Mucosa of gallbladder (tissue), 1 donor: Measurements from ENCODE around the gene SMIM31. TPM values are rescaled to one million over a fixed set of nuclear protein-coding genes. Genes with fewer than 3 reads are reported as not detected.
A peak's percentile ranks its signal among the peaks of the same experiment; 100 is the strongest.

ENCODE experiments used
- DNase-seq: peaks from one replicate; pipeline ENCODE4 v3.0.0-alpha.2; 2020; ENCODE audit warnings: low spot score
- total RNA-seq: library from RNA; stranded (reverse); gene quantifications from one replicate; pipeline ENCODE4 v1.2.1, GENCODE V29; 2021
- donor health status: DM: no; HTN: no; CAD: no.

Gene SMIM31
- total RNA-seq, 1 donor from 2014 or later: 21.8 TPM

- DNase-seq: no peak
These were observed 30.0 kb downstream of the SMIM31 start for GRCh38 chr4:164783976-164784375.

GRCh38 chr4:164789047-164789446 lies 35.1 kb downstream of the SMIM31 start:
- DNase-seq: no peak

- DNase-seq: no peak
These were observed 36.3 kb downstream of the SMIM31 start for GRCh38 chr4:164790249-164790648.

- no peak for DNase-seq
These were observed 45.5 kb downstream of the SMIM31 start for GRCh38 chr4:164799410-164799809.

DNA sequence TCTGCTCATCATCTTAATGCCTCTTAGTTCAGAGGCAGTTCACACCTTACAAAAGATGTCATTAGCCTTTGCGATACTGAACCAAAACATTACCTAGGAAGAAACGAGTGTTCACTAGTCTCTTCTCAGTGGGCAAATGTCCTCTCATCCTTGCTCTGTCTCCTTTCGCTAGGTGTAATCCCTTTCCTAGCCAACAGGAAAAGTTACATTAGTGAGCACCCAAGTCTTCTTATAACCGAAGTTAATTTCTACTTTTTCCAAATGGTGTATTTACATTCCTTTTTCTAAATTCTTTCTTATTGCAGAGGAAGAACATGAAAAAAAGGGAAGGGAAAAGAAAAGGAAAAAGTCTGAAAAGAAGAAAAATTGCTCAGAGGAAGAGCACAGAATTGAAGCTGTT lies 46.9 kb downstream of the SMIM31 start:
- no peak for DNase-seq

- DNase-seq: peak; percentile 11
These were observed 48.5 kb downstream of the SMIM31 start for GRCh38 chr4:164802301-164802901.

DNA sequence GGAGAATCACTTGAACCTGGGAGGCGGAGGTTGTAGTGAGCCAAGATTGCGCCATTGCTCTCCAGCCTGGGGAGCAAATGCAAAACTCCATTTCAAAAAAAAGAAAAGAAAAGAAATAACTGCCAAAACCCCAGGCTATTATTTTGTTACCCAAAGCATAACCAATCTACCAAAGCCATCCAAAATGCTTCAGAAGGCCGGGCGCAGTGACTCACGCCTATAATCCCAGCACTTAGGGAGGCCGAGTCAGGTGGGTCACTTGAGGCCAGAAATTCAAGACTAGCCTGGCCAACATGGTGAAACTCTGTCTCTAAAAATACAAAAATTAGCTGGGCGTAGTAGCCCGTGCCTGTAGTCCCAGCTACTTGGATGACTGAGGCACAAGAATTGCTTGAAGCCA lies 49.8 kb downstream of the SMIM31 start:
- DNase-seq: no peak

DNA sequence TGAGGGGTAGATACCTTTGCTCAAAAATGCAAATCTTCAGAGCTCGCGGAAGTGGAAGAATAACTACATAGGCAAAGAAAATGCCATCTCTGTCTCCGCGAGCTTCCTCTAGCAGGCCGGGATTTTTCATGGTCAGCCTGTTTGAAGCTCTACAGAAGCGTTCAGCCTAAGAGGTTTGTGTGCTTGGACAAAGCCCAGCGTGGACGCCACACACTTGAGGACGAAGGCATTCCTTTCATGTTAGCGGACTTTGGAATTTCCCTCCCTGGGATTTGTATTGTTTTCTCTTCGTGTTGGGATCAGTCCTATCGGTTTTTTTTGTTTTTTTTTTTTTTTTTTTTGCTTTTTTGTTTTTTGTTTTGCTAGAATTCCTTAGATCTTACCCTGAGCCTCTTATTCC lies 53.7 kb downstream of the SMIM31 start:
- DNase-seq: peak; percentile 64

DNA sequence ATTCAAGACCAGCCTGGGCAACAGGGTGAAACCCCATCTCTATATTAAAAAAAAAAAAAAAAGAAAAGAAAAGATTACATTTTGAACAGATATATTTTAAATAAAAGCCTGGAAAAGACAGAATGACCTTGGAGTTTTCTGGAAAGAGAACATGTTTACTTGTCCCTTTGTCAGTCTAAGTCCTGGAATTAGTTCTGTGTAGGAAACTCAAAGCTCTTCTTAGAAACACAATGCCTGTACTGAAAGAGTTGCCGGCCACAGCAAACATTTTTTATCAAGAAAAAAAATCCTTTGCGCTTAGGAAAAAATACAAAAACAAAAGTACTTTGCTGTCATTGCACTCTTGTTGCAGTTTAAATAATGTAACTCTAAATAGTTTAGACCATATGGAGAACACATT lies 59.6 kb downstream of the SMIM31 start:
- DNase-seq: no peak

- DNase-seq: no peak
These were observed 61.8 kb downstream of the SMIM31 start for GRCh38 chr4:164815711-164816110.

DNA sequence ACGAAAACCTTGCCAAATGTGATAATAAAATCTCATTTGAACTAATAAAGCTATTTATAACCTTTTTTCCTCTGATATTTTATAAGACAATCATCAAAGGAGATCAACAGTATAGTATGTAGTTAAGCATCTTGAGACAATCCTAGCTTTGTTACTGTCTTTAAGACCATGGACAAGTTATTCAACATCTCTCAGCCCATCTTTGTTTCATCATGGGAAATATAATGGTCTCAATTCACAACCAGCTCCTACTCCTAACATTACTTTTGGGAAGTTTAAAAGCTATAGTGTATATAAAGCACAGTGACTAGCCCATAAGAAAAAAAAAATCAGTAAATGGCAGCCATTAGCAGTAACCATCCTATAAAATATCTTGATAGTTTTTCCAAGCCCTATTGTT lies 65.4 kb downstream of the SMIM31 start:
- DNase-seq: no peak

DNA sequence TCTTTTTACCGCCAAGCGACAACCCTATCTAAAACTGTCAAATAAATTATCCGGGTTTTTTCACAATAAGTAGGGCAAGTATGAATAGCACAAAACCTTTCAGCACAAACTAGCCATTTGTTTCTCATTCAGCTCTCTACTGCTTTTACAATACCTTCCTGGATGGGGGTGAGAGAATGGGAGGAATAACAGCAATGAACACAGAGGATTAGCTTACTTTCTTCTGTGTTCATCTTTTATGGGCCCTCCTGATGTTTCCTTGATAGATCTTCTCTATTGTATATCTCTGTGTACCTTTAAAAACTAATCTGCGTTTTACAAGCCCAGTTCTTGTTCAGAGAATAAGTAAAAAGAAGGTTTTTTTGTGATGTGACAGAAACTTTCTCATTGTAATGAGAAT lies 67.8 kb downstream of the SMIM31 start:
- no peak for DNase-seq

DNA sequence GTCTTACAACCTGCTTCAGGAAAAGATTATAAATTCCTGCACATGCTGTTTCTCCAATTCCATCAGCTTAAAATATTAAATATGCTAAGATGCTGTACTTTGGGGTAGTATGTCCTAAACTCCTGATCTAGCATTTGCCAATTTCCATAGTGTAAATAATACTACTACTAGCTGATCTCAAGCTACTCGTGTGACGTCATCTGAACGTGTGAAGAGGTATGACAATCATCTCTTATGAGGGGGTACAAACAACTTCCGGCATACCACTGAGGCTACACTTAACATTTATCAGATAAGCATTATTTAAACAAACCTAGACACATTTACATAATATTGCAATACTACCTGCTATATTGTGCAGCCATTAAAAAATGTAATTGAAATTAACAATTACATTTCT lies 70.7 kb downstream of the SMIM31 start:
- DNase-seq: no peak

GRCh38 chr4:164828955-164829354 lies 75.0 kb downstream of the SMIM31 start:
- DNase-seq: no peak

DNA sequence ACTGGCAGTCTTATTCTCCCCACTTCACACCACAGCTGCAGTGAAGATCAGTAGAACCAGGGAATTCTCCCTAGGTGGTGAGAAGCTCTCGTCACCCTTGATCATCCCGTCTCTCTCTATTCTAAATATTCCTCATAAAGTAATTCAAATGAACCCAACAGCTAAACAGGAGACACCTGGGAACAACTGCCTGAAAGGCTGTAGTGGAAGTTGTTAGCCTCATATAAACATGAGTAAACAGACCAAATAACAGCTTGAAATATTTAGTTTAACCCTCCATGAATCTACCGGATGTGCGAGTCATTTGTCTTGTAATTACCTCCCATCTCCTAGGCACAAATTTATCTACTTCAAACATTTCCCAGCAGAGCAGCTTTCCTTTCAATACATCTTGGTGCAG lies 92.6 kb downstream of the SMIM31 start:
- no peak for DNase-seq

GRCh38 chr4:164847016-164847415 lies 93.1 kb downstream of the SMIM31 start:
- DNase-seq: no peak

DNA sequence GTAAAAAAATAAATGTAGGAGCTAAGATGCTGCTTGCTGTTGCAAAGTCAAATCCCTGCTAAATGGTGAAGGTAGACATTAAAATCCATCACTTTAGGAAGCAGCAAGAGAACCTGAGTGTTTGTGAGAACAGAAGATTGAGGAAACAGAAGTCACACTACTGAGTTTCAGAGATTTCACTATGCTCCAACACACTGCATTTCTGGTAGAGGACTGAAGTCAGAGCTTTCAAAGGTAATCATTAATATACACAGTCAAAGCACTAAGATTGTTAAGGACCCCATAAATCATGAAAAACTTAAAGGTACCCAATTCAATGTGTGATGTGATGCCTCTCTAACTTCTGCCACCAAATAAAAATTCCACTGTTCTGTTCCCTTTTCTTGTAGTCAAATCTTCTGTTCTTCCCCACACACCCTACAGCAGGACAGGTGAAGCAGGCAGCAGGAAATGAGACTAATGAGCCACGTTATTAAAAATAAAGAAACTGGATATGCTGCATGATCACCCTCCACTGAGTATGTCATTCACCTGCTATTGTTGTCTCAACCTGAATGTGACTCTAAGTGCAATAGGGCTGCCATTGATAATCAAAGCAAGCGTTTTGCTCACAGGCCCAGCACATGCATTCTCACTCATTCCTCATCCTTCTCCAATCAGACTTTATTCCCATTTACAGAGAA lies 94.2 kb downstream of the SMIM31 start:
- DNase-seq: no peak

Other genes with a start within 250 kb of the SMIM31 start
- gene APELA, start 123.0 kb downstream of the SMIM31 start, total RNA-seq: 0.09 TPM
- 2.8 TPM for gene TRIM61, start 223.5 kb downstream of the SMIM31 start, total RNA-seq